Liver (tissue), 9 donors: ENCODE results near the gene MIEF1. TPM values are rescaled to one million over a fixed set of nuclear protein-coding genes. Genes with fewer than 3 reads are reported as not detected.

Source experiments
- DNase-seq: peaks from one replicate; pipeline ENCODE4 v3.0.0-alpha.2; 2017; ENCODE audit warnings: low spot score
- H3K27ac ChIP-seq, 2 donors: one replicate each; pipeline ENCODE4 v1.7.0; 2013; ENCODE audit warnings: inconsistent platforms in 2 of 2, low read length in 2 of 2, control low read depth in 1 of 2, low read depth in 1 of 2, mild to moderate bottlenecking in 1 of 2
- H3K27me3 ChIP-seq, 4 donors: one replicate each; pipeline versions ENCODE4 v1.6.1 to v1.7.0; 2013; ENCODE audit warnings: low read length in 3 of 4, inconsistent platforms in 1 of 4, mild to moderate bottlenecking in 1 of 4, moderate library complexity in 1 of 4; ENCODE audit not compliant: control insufficient read depth in 4 of 4, insufficient read depth in 4 of 4
- H3K36me3 ChIP-seq, 4 donors: one replicate each; pipeline versions ENCODE4 v1.6.1 to v1.7.0; 2013; ENCODE audit warnings: low read length in 3 of 4, mild to moderate bottlenecking in 3 of 4, low read depth in 1 of 4, moderate library complexity in 1 of 4; ENCODE audit not compliant: control insufficient read depth in 4 of 4, insufficient read depth in 3 of 4
- H3K4me1 ChIP-seq, 4 donors: one replicate each; pipeline versions ENCODE4 v1.6.1 to v1.7.0; 2013; ENCODE audit warnings: low read length in 3 of 4, mild to moderate bottlenecking in 3 of 4, moderate library complexity in 1 of 4; ENCODE audit not compliant: control insufficient read depth in 4 of 4, insufficient read depth in 4 of 4
- H3K4me3 ChIP-seq, 3 donors: one replicate each; pipeline versions ENCODE4 v1.6.1 to v1.7.0; 2013; ENCODE audit warnings: low read length in 3 of 3, control low read depth in 1 of 3, low read depth in 1 of 3, mild to moderate bottlenecking in 1 of 3
- H3K9ac ChIP-seq, 2 donors: one replicate each; pipeline ENCODE4 v1.7.0; 2013; ENCODE audit warnings: low read length in 2 of 2, mild to moderate bottlenecking in 2 of 2, moderate library complexity in 2 of 2, control low read depth in 1 of 2, low read depth in 1 of 2
- H3K9me3 ChIP-seq, 4 donors: one replicate each; pipeline versions ENCODE4 v1.6.1 to v1.7.0; 2013; ENCODE audit warnings: low read length in 3 of 4; ENCODE audit not compliant: control insufficient read depth in 4 of 4
- ATF3 ChIP-seq: IDR thresholded peaks from 2 replicates; pipeline ENCODE4 v1.6.1; 2016; ENCODE audit warnings: antibody characterized with exemption
- CTCF ChIP-seq: fragments of 150-350 bp; IDR thresholded peaks from 2 replicates; pipeline ENCODE4 v1.5.1; 2017; ENCODE audit warnings: improper control_type of control experiment, low read depth, low read length; ENCODE audit not compliant: missing input control
- EGR1 ChIP-seq, 2 donors: IDR thresholded peaks; 2 replicates each; pipeline ENCODE4 v1.6.1; 2016 to 2018; ENCODE audit warnings: antibody characterized with exemption in 2 of 2, low read depth in 2 of 2
- FOXA1 ChIP-seq: IDR thresholded peaks from 2 replicates; pipeline ENCODE4 v1.6.1; 2016; ENCODE audit warnings: antibody characterized with exemption
- FOXA2 ChIP-seq: IDR thresholded peaks from 2 replicates; pipeline ENCODE4 v1.6.1; 2016; ENCODE audit warnings: antibody characterized with exemption
- GABPA ChIP-seq, 2 donors: IDR thresholded peaks in 1 of 2; conservative IDR thresholded peaks in 1 of 2; 2 replicates each; pipeline ENCODE4 v1.6.1; 2016; ENCODE audit warnings: antibody characterized with exemption in 2 of 2, mild to moderate bottlenecking in 1 of 2, moderate library complexity in 1 of 2
- HNF4A ChIP-seq, 2 donors: conservative IDR thresholded peaks; 2 replicates each; pipeline ENCODE4 v1.6.1; 2016; ENCODE audit warnings: antibody characterized with exemption in 2 of 2, mild to moderate bottlenecking in 2 of 2
- HNF4G ChIP-seq: IDR thresholded peaks from 2 replicates; pipeline ENCODE4 v1.6.1; 2016; ENCODE audit warnings: antibody characterized with exemption
- JUND ChIP-seq, 2 donors: IDR thresholded peaks; 2 replicates each; pipeline ENCODE4 v1.6.1; 2016; ENCODE audit warnings: antibody characterized with exemption in 2 of 2
- NR2F2 ChIP-seq: IDR thresholded peaks from 2 replicates; pipeline ENCODE4 v1.6.1; 2016; ENCODE audit warnings: antibody characterized with exemption
- RAD21 ChIP-seq, 2 donors: IDR thresholded peaks; 2 replicates each; pipeline ENCODE4 v1.6.1; 2016; ENCODE audit warnings: antibody characterized with exemption in 2 of 2, mild to moderate bottlenecking in 2 of 2
- TAF1 ChIP-seq: conservative IDR thresholded peaks from 2 replicates; pipeline ENCODE4 v1.6.1; 2016; ENCODE audit warnings: antibody characterized with exemption, mild to moderate bottlenecking
- YY1 ChIP-seq: IDR thresholded peaks from 2 replicates; pipeline ENCODE4 v1.6.1; 2016; ENCODE audit warnings: antibody characterized with exemption, mild to moderate bottlenecking
- ZBTB33 ChIP-seq: IDR thresholded peaks from 2 replicates; pipeline ENCODE4 v1.6.1; 2016; ENCODE audit warnings: antibody characterized with exemption
- WGBS: extraction: QIAGEN DNeasy Blood & Tissue Kit; methylation state at CpG from one replicate; pipeline ENCODE4 v1.1.7; 2013; 5-methylcytosine and 5-hydroxymethylcytosine counted together
- polyA plus RNA-seq, 2 donors: library from polyadenylated mRNA; stranded (reverse) in 1 of 2; unstranded in 1 of 2; fragments of 200-250 nt in 1 of 2; fragments of >200 nt in 1 of 2; fragmentation: Nextera tagmentation in 1 of 2; extraction: Ambion mirVana in 1 of 2; gene quantifications; one replicate each; pipeline versions ENCODE4 v1.2.1 to v1.2.3, GENCODE V29; 2013 to 2015
- total RNA-seq, 2 donors: library from RNA; depleted of rRNA; stranded (reverse); fragments of >200 nt; gene quantifications; one replicate each; pipeline ENCODE4 v1.2.3, GENCODE V29; 2014
- TF ChIP-seq, protein P1 (sequence below): IDR thresholded peaks from 2 replicates; pipeline ENCODE4 v1.6.1; 2016; ENCODE audit warnings: antibody characterized with exemption, mild to moderate bottlenecking
- TF ChIP-seq, protein P2 (sequence below): IDR thresholded peaks from 2 replicates; pipeline ENCODE4 v1.6.1; 2016; ENCODE audit warnings: antibody characterized with exemption
- donor health status: healthy.
- donor health status: healthy.
- donor health status: healthy.
- donor health status: healthy.
- donor health status: healthy.

The MIEF1 gene
- total and polyA plus RNA-seq, 4 donors, result 12.9 to 31.1 (median 20.7) TPM

- TF ChIP-seq GABPA (IDR thresholded peaks at IDR 0.05 in 1 of 2, conservative IDR thresholded peaks at IDR 0.05 in 1 of 2) (no peak), TAF1 (no peak), JUND (IDR thresholded peaks at IDR 0.05) (no peak), HNF4A (conservative IDR thresholded peaks at IDR 0.05) (no peak), ATF3 (no peak), YY1 (no peak), CTCF (no peak), HNF4G (no peak), FOXA2 (no peak)
- TF ChIP-seq, protein P1, sequence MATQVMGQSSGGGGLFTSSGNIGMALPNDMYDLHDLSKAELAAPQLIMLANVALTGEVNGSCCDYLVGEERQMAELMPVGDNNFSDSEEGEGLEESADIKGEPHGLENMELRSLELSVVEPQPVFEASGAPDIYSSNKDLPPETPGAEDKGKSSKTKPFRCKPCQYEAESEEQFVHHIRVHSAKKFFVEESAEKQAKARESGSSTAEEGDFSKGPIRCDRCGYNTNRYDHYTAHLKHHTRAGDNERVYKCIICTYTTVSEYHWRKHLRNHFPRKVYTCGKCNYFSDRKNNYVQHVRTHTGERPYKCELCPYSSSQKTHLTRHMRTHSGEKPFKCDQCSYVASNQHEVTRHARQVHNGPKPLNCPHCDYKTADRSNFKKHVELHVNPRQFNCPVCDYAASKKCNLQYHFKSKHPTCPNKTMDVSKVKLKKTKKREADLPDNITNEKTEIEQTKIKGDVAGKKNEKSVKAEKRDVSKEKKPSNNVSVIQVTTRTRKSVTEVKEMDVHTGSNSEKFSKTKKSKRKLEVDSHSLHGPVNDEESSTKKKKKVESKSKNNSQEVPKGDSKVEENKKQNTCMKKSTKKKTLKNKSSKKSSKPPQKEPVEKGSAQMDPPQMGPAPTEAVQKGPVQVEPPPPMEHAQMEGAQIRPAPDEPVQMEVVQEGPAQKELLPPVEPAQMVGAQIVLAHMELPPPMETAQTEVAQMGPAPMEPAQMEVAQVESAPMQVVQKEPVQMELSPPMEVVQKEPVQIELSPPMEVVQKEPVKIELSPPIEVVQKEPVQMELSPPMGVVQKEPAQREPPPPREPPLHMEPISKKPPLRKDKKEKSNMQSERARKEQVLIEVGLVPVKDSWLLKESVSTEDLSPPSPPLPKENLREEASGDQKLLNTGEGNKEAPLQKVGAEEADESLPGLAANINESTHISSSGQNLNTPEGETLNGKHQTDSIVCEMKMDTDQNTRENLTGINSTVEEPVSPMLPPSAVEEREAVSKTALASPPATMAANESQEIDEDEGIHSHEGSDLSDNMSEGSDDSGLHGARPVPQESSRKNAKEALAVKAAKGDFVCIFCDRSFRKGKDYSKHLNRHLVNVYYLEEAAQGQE, result no peak
- 81% methylated on average over 19 of the region's 19 CpGs for WGBS
- no peaks in the 10 kb centered on the region for H3K9me3 ChIP-seq
- DNase-seq, result peak; percentile 74
- no peak overlapping the region for H3K9ac ChIP-seq
- H3K27ac ChIP-seq, result no peak overlapping the region
- peaks cover 0 to 14% (median 9%) of the 10 kb centered on the region in 4 donors for H3K4me1 ChIP-seq
- no peaks in the 10 kb centered on the region for H3K27me3 ChIP-seq
- no peaks in the 10 kb centered on the region for H3K36me3 ChIP-seq
- H3K4me3 ChIP-seq, result no peak overlapping the region
These were observed 29.2 kb upstream of the MIEF1 start for GRCh38 chr22:39472570-39473556.

DNA sequence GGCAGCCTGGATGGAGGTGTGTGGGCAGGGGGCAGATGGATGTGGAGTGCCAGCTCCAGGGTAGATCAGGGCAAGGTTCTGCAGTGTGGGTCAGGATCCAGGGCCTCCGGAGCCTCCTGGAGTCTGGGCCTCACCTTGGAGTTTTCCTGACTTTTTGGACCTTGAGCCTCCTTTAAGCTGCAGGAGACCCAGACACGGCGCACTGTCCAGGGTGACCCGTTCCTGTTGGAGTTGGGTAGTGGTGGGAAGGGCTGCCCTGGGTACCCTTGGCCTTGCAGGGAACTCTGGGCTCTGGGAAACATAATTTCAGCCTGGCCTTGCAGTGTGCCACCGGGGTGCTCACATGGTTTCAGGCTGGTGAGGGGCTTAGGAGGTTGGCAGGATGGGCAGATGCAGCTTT lies 28.2 kb upstream of the MIEF1 start:
- Histone ChIP-seq H3K27ac (no peak overlapping the region), H3K27me3 (no peaks in the 10 kb centered on the region), H3K4me3 (no peak overlapping the region), H3K9me3 (no peaks in the 10 kb centered on the region), H3K9ac (no peak overlapping the region), H3K4me1 (peaks cover 0 to 14% (median 9%) of the 10 kb centered on the region in 4 donors), H3K36me3 (no peaks in the 10 kb centered on the region)
- 89% methylated on average over 5 of the region's 5 CpGs for WGBS
- no peak for DNase-seq
- TF ChIP-seq CTCF (no peak), ZBTB33 (no peak), NR2F2 (no peak), EGR1 (IDR thresholded peaks at IDR 0.05; ENCODE audit: low read depth in 2 of 2) (no peak), TAF1 (no peak), YY1 (no peak), ATF3 (no peak), FOXA1 (no peak), GABPA (IDR thresholded peaks at IDR 0.05 in 1 of 2, conservative IDR thresholded peaks at IDR 0.05 in 1 of 2) (no peak), RAD21 (IDR thresholded peaks at IDR 0.05) (no peak)
- TF ChIP-seq, protein P2, sequence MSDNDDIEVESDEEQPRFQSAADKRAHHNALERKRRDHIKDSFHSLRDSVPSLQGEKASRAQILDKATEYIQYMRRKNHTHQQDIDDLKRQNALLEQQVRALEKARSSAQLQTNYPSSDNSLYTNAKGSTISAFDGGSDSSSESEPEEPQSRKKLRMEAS, result no peak
